Cardiac septum (tissue), 1 donor: ENCODE results near the gene C16orf54. TPM values are rescaled to one million over a fixed set of nuclear protein-coding genes. Genes with fewer than 3 reads are reported as not detected.
"Not testable (repeated sequence)": the region's sequence is repeated elsewhere in the genome, so short reads cannot be mapped to it uniquely, and the experiment has no call there.

ENCODE experiments used
- DNase-seq: peaks from one replicate; pipeline ENCODE4 v3.0.0-alpha.2; 2020; ENCODE audit warnings: low spot score
- intact Hi-C: fragments of 100-400 bp; cut with DNase I; formaldehyde crosslinking; loops from one replicate; pipeline ENCODE4 v1.14.0; 2022
- total RNA-seq: library from RNA; stranded (reverse); fragmentation: NEBNext Ultra II Directional; extraction: Animal tissue kit (Norgen Biotek cat#: 25700); gene quantifications from one replicate; pipeline ENCODE4 v1.2.1, GENCODE V29; 2021
- donor health status: DM: no; HTN: no; CAD: no.

The C16orf54 gene
- total RNA-seq, 1 donor from 2014 or later, result 0.94 TPM

- no peak for DNase-seq
- intact Hi-C loops, result no loop called here
Measured at GRCh38 chr16:29770250-29770929, 24.6 kb upstream of the C16orf54 start.

DNA sequence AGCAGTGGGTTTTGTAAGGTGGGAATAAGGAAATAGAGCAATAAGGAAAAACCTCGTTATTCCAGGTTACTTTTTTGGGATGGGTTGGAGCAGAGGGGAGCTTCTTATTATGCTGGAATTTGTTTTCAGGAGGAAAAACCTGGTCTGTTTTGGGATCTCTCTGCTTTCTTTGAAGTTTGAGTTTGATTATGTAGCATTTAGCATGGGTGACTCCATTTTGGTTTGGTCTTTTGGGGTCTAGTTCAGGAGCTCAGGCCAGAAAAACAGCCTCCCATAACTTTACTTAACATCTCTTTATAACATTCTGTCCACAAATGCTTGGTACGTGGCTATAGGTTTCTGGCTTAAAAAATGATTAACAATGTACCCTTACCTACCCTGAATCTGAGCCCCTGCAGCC is 23.7 kb upstream of the C16orf54 start:
- no peak for DNase-seq
- intact Hi-C loops, result no loop called here

- intact Hi-C loops, result no loop called here
- DNase-seq, result no peak
Measured at GRCh38 chr16:29767062-29767461, 21.3 kb upstream of the C16orf54 start.

DNA sequence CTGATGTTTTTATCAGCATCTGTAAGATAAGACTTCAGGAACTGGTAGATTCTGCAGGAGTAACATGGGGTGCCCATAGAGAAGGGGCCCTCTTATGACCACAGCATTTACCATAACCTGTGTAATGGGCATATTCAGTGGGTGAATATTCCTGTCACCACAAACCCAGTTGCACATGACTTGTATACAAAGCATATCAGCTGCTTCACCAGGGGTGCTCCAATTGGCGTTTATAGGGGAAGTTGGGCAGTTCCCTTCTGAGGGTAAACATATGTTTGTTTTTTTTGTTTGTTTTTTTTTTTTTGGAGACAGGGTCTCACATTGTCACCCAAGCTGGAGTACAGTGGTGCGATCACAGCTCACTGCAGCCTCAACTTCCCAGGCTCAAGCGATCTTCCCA is 20.8 kb upstream of the C16orf54 start:
- no peak for DNase-seq
- intact Hi-C loops, result no loop called here

- intact Hi-C loops, result no loop called here
Measured at GRCh38 chr16:29765167-29766032, 19.6 kb upstream of the C16orf54 start.

GRCh38 chr16:29763326-29763725 is 17.5 kb upstream of the C16orf54 start:
- intact Hi-C loops, result no loop called here
- no peak for DNase-seq

More at GRCh38 chr16:29765167-29766032, 19.6 kb upstream of the C16orf54 start:
- no peak for DNase-seq

GRCh38 chr16:29761882-29762281 is 16.1 kb upstream of the C16orf54 start:
- no peak for DNase-seq
- intact Hi-C loops, result no loop called here

- intact Hi-C loops, DNase-seq: not testable (repeated sequence)
Measured at GRCh38 chr16:29761280-29761651, 15.5 kb upstream of the C16orf54 start.

DNA sequence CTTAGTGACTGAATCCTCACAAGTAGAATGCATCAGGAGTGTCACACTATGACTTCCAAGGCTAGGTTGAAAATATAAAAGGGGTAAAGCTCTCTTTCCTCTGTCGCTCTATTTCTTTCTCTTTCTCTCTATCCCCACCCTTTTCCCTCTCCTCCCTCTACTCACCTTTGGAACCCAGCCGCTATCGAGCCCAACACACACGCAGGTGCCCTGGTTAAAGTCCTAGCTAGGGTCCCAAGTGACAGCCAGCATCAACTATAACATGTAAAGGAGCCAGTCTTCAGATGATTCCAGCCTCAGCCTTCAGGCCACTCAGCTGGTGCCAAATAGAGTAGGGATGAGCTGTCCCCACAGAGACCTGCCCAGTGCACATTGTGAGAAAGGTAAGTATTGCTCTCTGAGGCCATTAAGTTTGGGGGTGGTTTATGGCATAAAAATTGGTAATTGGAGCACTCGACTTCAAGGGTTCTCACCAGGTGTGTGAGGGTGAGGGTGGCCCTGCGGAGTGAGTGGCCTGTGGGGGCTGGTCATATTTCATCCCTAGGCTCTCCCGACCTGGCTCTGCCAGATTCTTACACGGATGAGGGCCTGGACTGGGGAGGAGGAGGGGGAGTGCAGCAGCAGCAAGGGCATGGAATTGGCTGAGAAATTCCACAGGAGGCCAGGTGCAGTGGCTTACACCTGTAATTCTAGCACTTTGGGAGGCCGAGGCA is 14.9 kb upstream of the C16orf54 start:
- intact Hi-C loops, result no loop called here
- no peak for DNase-seq

DNA sequence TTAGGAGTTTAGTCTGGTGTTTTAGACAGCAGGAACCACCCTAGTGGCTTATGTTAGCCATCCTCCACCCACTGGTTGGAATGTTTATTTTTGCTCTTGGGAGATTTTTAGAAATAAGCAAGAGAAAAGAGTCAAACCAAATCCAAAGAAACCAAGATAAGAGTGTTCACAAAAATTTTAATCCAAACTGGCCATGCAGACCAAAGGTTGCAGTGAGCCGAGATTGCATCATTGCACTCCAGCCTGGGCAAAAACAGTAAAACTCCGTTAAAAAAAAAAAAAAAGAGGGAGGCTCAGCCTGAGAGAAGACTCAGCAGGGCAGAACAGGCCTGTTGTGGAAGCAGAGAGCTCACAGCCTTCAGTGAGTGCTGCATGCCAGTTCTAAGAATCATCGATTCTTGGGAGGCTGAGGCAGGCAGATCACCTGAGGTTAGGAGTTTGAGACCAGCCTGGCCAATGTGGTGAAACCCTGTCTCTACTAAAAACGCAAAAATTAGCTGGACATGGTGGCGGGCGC is 12.2 kb upstream of the C16orf54 start:
- intact Hi-C loops, result no loop called here
- DNase-seq, result no peak

DNA sequence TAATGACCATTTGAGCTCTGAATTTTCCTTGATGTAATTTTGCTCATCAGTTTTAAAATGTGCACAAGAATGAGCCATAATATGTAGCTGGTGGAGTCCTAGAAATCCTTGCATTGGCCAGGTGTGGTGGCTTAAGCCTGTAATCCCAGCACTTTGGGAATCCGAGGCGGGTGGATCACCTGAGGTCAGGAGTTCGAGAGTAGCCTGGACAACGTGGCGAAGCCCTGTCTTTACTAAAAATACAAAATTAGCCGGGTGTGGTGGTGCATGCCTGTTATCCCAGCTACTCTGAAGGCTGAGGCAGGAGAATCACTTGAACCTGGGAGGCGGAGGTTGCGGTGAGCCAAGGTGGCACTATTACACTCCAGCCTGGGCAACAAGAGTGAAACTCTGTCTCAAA is 11.3 kb upstream of the C16orf54 start:
- DNase-seq, intact Hi-C loops: not testable (repeated sequence)

DNA sequence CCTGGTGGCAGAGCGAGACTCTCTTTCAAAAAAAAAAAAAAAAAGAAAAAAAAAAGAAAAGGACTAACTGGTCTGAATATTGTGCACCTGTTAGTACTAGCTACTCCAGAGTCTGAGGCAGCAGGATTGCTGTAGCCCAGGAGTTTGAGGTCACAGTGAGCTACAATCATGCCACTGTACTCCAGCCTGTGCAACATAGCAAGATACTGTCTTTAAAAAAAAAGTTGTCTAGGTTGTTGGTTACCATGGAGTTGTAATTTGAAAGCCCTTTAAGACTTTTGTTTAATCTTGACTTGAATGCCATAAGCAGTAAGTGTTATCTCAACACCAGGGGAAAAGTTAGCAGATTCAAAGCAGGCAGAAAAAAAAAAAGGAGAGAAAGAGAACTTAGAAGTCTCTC is 10.9 kb upstream of the C16orf54 start:
- intact Hi-C loops, result no loop called here
- no peak for DNase-seq

- intact Hi-C loops, result no loop called here
- DNase-seq, result no peak
Measured at GRCh38 chr16:29753516-29753915, 7.7 kb upstream of the C16orf54 start.

GRCh38 chr16:29748760-29749149 is 3.0 kb upstream of the C16orf54 start:
- DNase-seq, intact Hi-C loops: not testable (repeated sequence)

DNA sequence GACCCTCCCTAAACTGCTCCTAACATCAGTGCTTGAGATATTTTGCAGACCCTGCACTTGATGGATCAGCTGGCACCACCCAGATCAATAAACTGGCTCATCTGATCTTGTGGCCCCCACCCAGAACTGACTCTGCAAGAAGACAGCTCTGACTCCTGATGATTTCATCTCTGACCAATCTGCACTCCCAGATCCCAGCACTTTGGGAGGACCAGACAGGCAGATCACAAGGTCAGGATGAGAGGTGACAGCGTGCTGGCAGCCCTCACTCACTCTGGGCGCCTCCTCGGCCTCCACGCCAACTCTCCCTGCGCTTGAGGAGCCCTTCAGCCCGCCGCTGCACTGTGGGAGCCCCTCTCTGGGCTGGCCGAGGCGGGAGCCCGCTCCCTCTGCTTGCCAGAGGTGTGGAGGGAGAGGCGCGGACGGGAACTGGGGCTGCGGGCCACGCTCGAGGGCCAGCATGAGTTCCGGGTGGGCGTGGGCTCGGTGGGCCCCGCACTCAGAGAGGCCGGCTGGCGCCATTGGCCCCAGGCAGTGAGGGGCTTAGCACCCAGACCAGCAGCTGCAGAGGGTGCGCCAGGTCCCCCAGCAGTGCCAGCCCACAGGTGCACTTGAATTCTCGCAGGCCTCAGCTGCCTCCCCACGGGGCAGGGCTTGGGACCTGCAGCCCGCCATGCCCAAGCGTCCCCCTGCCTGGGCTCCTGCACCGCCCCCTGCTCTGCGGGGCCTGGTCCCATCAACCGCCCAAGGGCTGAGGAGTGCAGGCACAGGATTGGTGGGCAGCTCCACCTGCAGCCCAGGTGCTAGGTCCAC is 2.4 kb upstream of the C16orf54 start:
- intact Hi-C loops, result no loop called here
- DNase-seq, result no peak

- intact Hi-C loops, DNase-seq: not testable (repeated sequence)
Measured at GRCh38 chr16:29746518-29746917, 728 bp upstream of the C16orf54 start.

GRCh38 chr16:29745121-29745852 is 503 bp downstream of the C16orf54 start:
- DNase-seq, result no peak
- intact Hi-C loops, result no loop called here

GRCh38 chr16:29744541-29745101 is 1.2 kb downstream of the C16orf54 start:
- intact Hi-C loops, result no loop called here
- DNase-seq, result no peak
